GM18519 (cell line): Measurements from ENCODE around the gene NELFA.

Experiments used
- ATAC-seq: cut with Tn5 transposase; IDR thresholded peaks from one replicate; pipeline ENCODE4 v1.9.1; 2021; ENCODE audit warnings: mild to moderate bottlenecking, moderate library complexity; ENCODE audit not compliant: unreplicated experiment, low FRiP score

NELFA gene

GRCh38 chr4:2008921-2009650, at the start of gene NELFA:
TSS of gene NELFA (minus strand) at chr4:2008974. CDS start at chr4:2008959, 15 bp downstream.
- peak; percentile 73 for ATAC-seq

GRCh38 chr4:2057382-2058065, 48.8 kb upstream of the NELFA start:
- ATAC-seq, result no peak

GRCh38 chr4:2054217-2054616, 45.4 kb upstream of the NELFA start:
- no peak for ATAC-seq

- ATAC-seq, result no peak
These were observed 42.3 kb upstream of the NELFA start for GRCh38 chr4:2051086-2051485.

GRCh38 chr4:2049811-2050210, 41.0 kb upstream of the NELFA start:
- no peak for ATAC-seq

- no peak for ATAC-seq
These were observed 40.6 kb upstream of the NELFA start for GRCh38 chr4:2049381-2049780.

GRCh38 chr4:2048831-2049230, 40.1 kb upstream of the NELFA start:
- no peak for ATAC-seq

GRCh38 chr4:2047781-2048581, 39.2 kb upstream of the NELFA start:
- ATAC-seq, result no peak

- ATAC-seq, result no peak
These were observed 38.4 kb upstream of the NELFA start for GRCh38 chr4:2047031-2047660.

GRCh38 chr4:2046031-2046961, 37.5 kb upstream of the NELFA start:
- no peak for ATAC-seq

GRCh38 chr4:2045518-2045951, 36.8 kb upstream of the NELFA start:
- ATAC-seq, result no peak

- ATAC-seq, result no peak
These were observed 36.1 kb upstream of the NELFA start for GRCh38 chr4:2044542-2045517.

GRCh38 chr4:2044119-2044485, 35.3 kb upstream of the NELFA start:
- no peak for ATAC-seq

- ATAC-seq, result no peak
These were observed 34.8 kb upstream of the NELFA start for GRCh38 chr4:2043396-2044118.

GRCh38 chr4:2042947-2043395, 34.2 kb upstream of the NELFA start:
- no peak for ATAC-seq

- no peak for ATAC-seq
These were observed 33.6 kb upstream of the NELFA start for GRCh38 chr4:2042204-2042946.
